Endothelial cell of umbilical vein (primary cell): ENCODE data around the gene FUT7. TPM values are rescaled to one million over a fixed set of nuclear protein-coding genes. Genes with fewer than 3 reads are reported as not detected.

Experiments
- BruUV-seq: library from RNA; stranded (reverse); fragments of 400-500 nt; replicated peaks from 2 replicates; lab custom pipeline; 2021; lab: Mats Ljungman, UMichigan
- CTCF ChIA-PET: fragments of 300-600, 350-600 bp; sonication (Branson Sonifier 250); formaldehyde crosslinking; loops from one replicate; lab custom pipeline; 2021; ENCODE audit warnings: antibody characterized with exemption, inconsistent platforms; lab: Charles Lee
- POLR2A ChIA-PET: fragments of 300-600, 350-600 bp; sonication (Branson Sonifier 250); formaldehyde crosslinking; loops from one replicate; lab custom pipeline; 2021; ENCODE audit warnings: antibody characterized with exemption, inconsistent platforms; lab: Charles Lee
- DNase-seq: peaks from one replicate; pipeline ENCODE4 v3.0.0-alpha.2; 2011; ENCODE audit warnings: low read depth, low spot score
- FAIRE-seq: peaks from 2 replicates; lab custom pipeline; 2011; peaks lifted over from hg19 to GRCh38; lab: Jason Lieb, UNC
- H2AFZ ChIP-seq: 2 replicates; pipeline ENCODE4 v1.6.0; 2012; ENCODE audit warnings: low read depth, low read length, control low read depth, inconsistent platforms
- H3K27ac ChIP-seq: 2 replicates; pipeline ENCODE4 v1.5.1; 2011; ENCODE audit warnings: low read depth, mild to moderate bottlenecking, control low read depth, low read length, moderate library complexity; ENCODE audit not compliant: insufficient read depth
- H3K27me3 ChIP-seq, 2 experiments: 2 replicates each; pipeline versions ENCODE4 v1.6.0 to v1.6.1; 2011; ENCODE audit warnings: low read length in 2 of 2, mixed read lengths in 1 of 2; ENCODE audit not compliant: control insufficient read depth in 2 of 2, insufficient read depth in 2 of 2
- H3K36me3 ChIP-seq, 2 experiments: 2 replicates in 1 of 2; 3 replicates in 1 of 2; pipeline ENCODE4 v1.5.1; 2011; ENCODE audit warnings: low read length in 2 of 2, mild to moderate bottlenecking in 1 of 2, moderate library complexity in 1 of 2; ENCODE audit not compliant: control insufficient read depth in 2 of 2, insufficient read depth in 2 of 2; ENCODE audit errors: extremely low read depth in 1 of 2
- H3K4me1 ChIP-seq: 3 replicates; pipeline ENCODE4 v1.5.1; 2011; ENCODE audit warnings: mild to moderate bottlenecking, low read length; ENCODE audit not compliant: control insufficient read depth, insufficient read depth; ENCODE audit errors: extremely low read depth
- H3K4me2 ChIP-seq: 2 replicates; pipeline ENCODE4 v1.6.1; 2011; ENCODE audit warnings: low read length, control low read depth, mixed read lengths; ENCODE audit not compliant: insufficient read depth
- H3K4me3 ChIP-seq, 3 experiments: fragments of 200-600 bp in 1 of 3; sonication (generic), shearing (Covaris generic) in 1 of 3; replicated peaks in 1 of 3; 2 replicates each; pipeline ENCODE4 v1.5.1; 2011 to 2016; ENCODE audit warnings: control low read depth in 3 of 3, low read length in 3 of 3, mild to moderate bottlenecking in 2 of 3, inconsistent platforms in 1 of 3, low read depth in 1 of 3, moderate library complexity in 1 of 3; ENCODE audit not compliant: insufficient read depth in 1 of 3
- H3K79me2 ChIP-seq: 2 replicates; pipeline ENCODE4 v1.6.0; 2012; ENCODE audit warnings: low read length, inconsistent platforms; ENCODE audit not compliant: control insufficient read depth, insufficient read depth
- H3K9ac ChIP-seq: replicated peaks from 2 replicates; pipeline ENCODE3; 2011; ENCODE audit warnings: low read length, control low read depth; ENCODE audit not compliant: insufficient read depth; ENCODE audit errors: extremely low read depth
- H3K9me1 ChIP-seq: replicated peaks from 3 replicates; pipeline ENCODE4 v1.6.0; 2011; ENCODE audit warnings: mild to moderate bottlenecking, low read length; ENCODE audit not compliant: control insufficient read depth, insufficient read depth; ENCODE audit errors: extremely low read depth
- H3K9me3 ChIP-seq: replicated peaks from 2 replicates; pipeline ENCODE4 v1.5.1; 2012; ENCODE audit warnings: low read length, inconsistent platforms; ENCODE audit not compliant: control insufficient read depth, insufficient read depth
- H4K20me1 ChIP-seq: replicated peaks from 2 replicates; pipeline ENCODE3; 2011; ENCODE audit warnings: mild to moderate bottlenecking, low read length; ENCODE audit not compliant: control insufficient read depth, insufficient read depth; ENCODE audit errors: extremely low read depth
- EZH2 ChIP-seq: IDR thresholded peaks from 2 replicates; pipeline ENCODE4 v1.6.1; 2012; ENCODE audit warnings: borderline replicate concordance, low read depth, mild to moderate bottlenecking, moderate library complexity, low read length, inconsistent platforms; ENCODE audit not compliant: severe bottlenecking
- FOS ChIP-seq: IDR thresholded peaks from 2 replicates; pipeline ENCODE4 v1.6.1; 2011; ENCODE audit warnings: mild to moderate bottlenecking, low read length, moderate library complexity, borderline replicate concordance; ENCODE audit not compliant: insufficient read depth
- GATA2 ChIP-seq: IDR thresholded peaks from 2 replicates; pipeline ENCODE4 v1.7.0; 2011; ENCODE audit warnings: low read depth, mild to moderate bottlenecking, moderate library complexity, mixed read lengths, low read length; ENCODE audit not compliant: insufficient read length, insufficient read depth
- JUN ChIP-seq: IDR thresholded peaks from 2 replicates; pipeline ENCODE4 v1.6.1; 2011; ENCODE audit warnings: borderline replicate concordance, low read depth; ENCODE audit not compliant: insufficient read length, insufficient read depth
- MYC ChIP-seq: IDR thresholded peaks from one replicate; pipeline ENCODE4 v1.6.1; 2011; ENCODE audit warnings: mild to moderate bottlenecking, low read depth, low read length
- POLR2A ChIP-seq: IDR thresholded peaks from 2 replicates; pipeline ENCODE4 v1.6.1; 2012; ENCODE audit warnings: low read depth, mild to moderate bottlenecking, control low read depth, low read length
- POLR2AphosphoS5 ChIP-seq: IDR thresholded peaks from 2 replicates; pipeline ENCODE4 v1.6.1; 2012; ENCODE audit warnings: low read depth, mild to moderate bottlenecking, control low read depth, low read length, moderate library complexity; ENCODE audit not compliant: insufficient read depth
- dilution Hi-C: fragments of 300-500 bp; cut with MboI; formaldehyde crosslinking; loops from one replicate; pipeline ENCODE4 v1.15.0; 2019; ENCODE audit warnings: low sequenced_read_pairs; ENCODE audit not compliant: extremely low pct_ligation_motif_present
- intact Hi-C: fragments of 100-400 bp; cut with micrococcal nuclease; formaldehyde crosslinking; loops from one replicate; pipeline ENCODE4 v1.10.0; 2022
- polyA plus RNA-seq, 4 experiments: library from polyadenylated mRNA; depleted of rRNA in 3 of 4; stranded (reverse) in 3 of 4; unstranded in 1 of 4; fragments of >200 nt; gene quantifications; 2 replicates each; pipeline versions ENCODE4 v1.2.1 to v1.2.3, GENCODE V29; 2011 to 2012; ENCODE audit warnings: missing spikeins in 1 of 4
- total RNA-seq: library from RNA; stranded (reverse); gene quantifications from 2 replicates; pipeline ENCODE4 v1.2.3, GENCODE V29; 2021
- TF ChIP-seq, protein P1 (sequence below): IDR thresholded peaks from 2 replicates; pipeline ENCODE4 v1.6.1; 2011; ENCODE audit not compliant: insufficient read depth, insufficient read length
- TF ChIP-seq, protein P2 (sequence below), 2 donors: IDR thresholded peaks; 1 replicate in 1 of 2; 2 replicates in 1 of 2; pipeline ENCODE4 v1.5.1; 2011; ENCODE audit warnings: low read length in 2 of 2, mild to moderate bottlenecking in 2 of 2, moderate library complexity in 2 of 2, control low read depth in 1 of 2, inconsistent platforms in 1 of 2, low read depth in 1 of 2; ENCODE audit not compliant: insufficient read depth in 1 of 2; ENCODE audit errors: extremely low read depth in 1 of 2

Gene FUT7
- total and polyA plus RNA-seq, 2 donors (not counting 3 experiments of a cell fraction or from before 2014, with no cell fraction given) = not detected

DNA sequence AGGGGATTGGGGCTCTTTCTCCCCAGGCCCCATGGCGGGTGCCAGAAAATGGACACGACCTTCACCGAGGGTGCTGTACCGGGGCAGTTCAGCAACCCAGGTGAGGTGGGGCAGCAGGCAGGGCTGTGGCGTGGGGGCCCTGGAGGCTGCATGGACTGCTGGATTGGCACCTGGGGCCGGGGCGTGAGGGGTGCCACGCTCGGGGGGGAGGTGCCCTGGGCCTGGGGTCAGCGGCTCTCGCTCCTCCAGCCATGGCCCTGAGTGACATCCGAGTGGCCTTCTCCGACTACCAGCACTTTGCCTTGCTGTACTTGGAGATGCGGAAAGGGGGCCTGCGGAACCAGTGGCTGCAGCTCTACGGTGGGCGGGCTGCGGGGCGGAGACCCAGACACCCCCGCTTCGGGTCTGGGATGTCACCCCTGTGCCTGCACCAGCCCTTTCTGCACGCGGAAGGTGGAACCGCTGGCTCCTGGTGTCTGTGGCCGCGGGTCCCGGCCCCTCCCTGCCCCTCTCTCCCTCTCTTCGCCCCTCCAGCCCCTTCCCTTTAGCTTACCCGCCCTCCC, 47.3 kb downstream of the FUT7 start:
- dilution Hi-C loops (no loop called here), intact Hi-C loops (no loop called here)
- no peaks in the 10 kb centered on the region for H3K36me3 ChIP-seq
- H3K27me3 ChIP-seq = peaks cover 3 to 10% of the 10 kb centered on the region in 2 experiments
- H2AFZ ChIP-seq = no peak overlapping the region
- FAIRE-seq = no peak
- no peaks in the 10 kb centered on the region for H4K20me1 ChIP-seq
- no TSS peak for BruUV-seq
- H3K9me3 ChIP-seq = no peaks in the 10 kb centered on the region
- POLR2A ChIA-PET = no interaction called here
- H3K27ac ChIP-seq = no peak overlapping the region
- TF ChIP-seq FOS = no peak
- TF ChIP-seq GATA2 = no peak
- TF ChIP-seq, protein P1, sequence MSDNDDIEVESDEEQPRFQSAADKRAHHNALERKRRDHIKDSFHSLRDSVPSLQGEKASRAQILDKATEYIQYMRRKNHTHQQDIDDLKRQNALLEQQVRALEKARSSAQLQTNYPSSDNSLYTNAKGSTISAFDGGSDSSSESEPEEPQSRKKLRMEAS = no peak
- no peak for TF ChIP-seq POLR2AphosphoS5
- TF ChIP-seq, protein P2, sequence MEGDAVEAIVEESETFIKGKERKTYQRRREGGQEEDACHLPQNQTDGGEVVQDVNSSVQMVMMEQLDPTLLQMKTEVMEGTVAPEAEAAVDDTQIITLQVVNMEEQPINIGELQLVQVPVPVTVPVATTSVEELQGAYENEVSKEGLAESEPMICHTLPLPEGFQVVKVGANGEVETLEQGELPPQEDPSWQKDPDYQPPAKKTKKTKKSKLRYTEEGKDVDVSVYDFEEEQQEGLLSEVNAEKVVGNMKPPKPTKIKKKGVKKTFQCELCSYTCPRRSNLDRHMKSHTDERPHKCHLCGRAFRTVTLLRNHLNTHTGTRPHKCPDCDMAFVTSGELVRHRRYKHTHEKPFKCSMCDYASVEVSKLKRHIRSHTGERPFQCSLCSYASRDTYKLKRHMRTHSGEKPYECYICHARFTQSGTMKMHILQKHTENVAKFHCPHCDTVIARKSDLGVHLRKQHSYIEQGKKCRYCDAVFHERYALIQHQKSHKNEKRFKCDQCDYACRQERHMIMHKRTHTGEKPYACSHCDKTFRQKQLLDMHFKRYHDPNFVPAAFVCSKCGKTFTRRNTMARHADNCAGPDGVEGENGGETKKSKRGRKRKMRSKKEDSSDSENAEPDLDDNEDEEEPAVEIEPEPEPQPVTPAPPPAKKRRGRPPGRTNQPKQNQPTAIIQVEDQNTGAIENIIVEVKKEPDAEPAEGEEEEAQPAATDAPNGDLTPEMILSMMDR (IDR thresholded peaks at IDR 0.05; ENCODE audit: extremely low read depth in 1 of 2, insufficient read depth in 1 of 2, low read depth in 1 of 2, low read length in 2 of 2) = no peak
- TF ChIP-seq EZH2 = no peak
- TF ChIP-seq JUN = no peak
- no peak for TF ChIP-seq MYC
- no peak for TF ChIP-seq POLR2A
- no peaks in the 10 kb centered on the region for H3K9me1 ChIP-seq
- H3K4me2 ChIP-seq = no peak overlapping the region
- H3K4me3 ChIP-seq = no peak overlapping the region
- CTCF ChIA-PET = interaction anchor here (1.3 kb wide), 1 partner anchor 36 kb away, joined by 3 read pairs; no protein-coding TSS in a partner anchor
- no peak overlapping the region for H3K9ac ChIP-seq
- peaks cover 4% of the 10 kb centered on the region for H3K4me1 ChIP-seq
- H3K79me2 ChIP-seq = no peaks in the 10 kb centered on the region
- DNase-seq = no peak
